Astrocyte (in vitro differentiated cells and primary cell): ENCODE measurements around the gene PRRT1. TPM values are rescaled to one million over a fixed set of nuclear protein-coding genes. Genes with fewer than 3 reads are reported as not detected.

Experiments used
- DNase-seq: peaks from one replicate; pipeline ENCODE4 v3.0.0-alpha.2; 2010; ENCODE audit warnings: low read depth
- FAIRE-seq: peaks from 2 replicates; lab custom pipeline; 2011; peaks lifted over from hg19 to GRCh38; lab: Jason Lieb, UNC
- H2AFZ ChIP-seq: 2 replicates; pipeline ENCODE4 v1.6.0; 2012; ENCODE audit warnings: low read depth, low read length, inconsistent platforms
- H3K27ac ChIP-seq: 2 replicates; pipeline ENCODE4 v1.5.1; 2011; ENCODE audit warnings: low read depth, low read length, inconsistent platforms
- H3K27me3 ChIP-seq: 2 replicates; pipeline ENCODE4 v1.6.0; 2011; ENCODE audit warnings: low read length, inconsistent platforms; ENCODE audit not compliant: insufficient read depth
- H3K36me3 ChIP-seq: 2 replicates; pipeline ENCODE4 v1.5.1; 2011; ENCODE audit warnings: low read length, inconsistent platforms; ENCODE audit not compliant: insufficient read depth
- H3K4me1 ChIP-seq: 2 replicates; pipeline ENCODE4 v1.5.1; 2011; ENCODE audit warnings: low read length, inconsistent platforms; ENCODE audit not compliant: insufficient read depth
- H3K4me2 ChIP-seq: 2 replicates; pipeline ENCODE4 v1.6.0; 2012; ENCODE audit warnings: low read length, inconsistent platforms
- H3K4me3 ChIP-seq: 2 replicates; pipeline ENCODE4 v1.5.1; 2011; ENCODE audit warnings: low read depth, mild to moderate bottlenecking, low read length, inconsistent platforms; ENCODE audit not compliant: insufficient read depth
- H3K79me2 ChIP-seq: 2 replicates; pipeline ENCODE4 v1.6.0; 2012; ENCODE audit warnings: mild to moderate bottlenecking, low read length, inconsistent platforms; ENCODE audit not compliant: insufficient read depth
- H3K9ac ChIP-seq: 2 replicates; pipeline ENCODE4 v1.6.0; 2012; ENCODE audit warnings: mild to moderate bottlenecking, low read length, inconsistent platforms
- H3K9me3 ChIP-seq: 2 replicates; pipeline ENCODE4 v1.5.1; 2012; ENCODE audit warnings: low read depth, mild to moderate bottlenecking, low read length, inconsistent platforms; ENCODE audit not compliant: insufficient read depth
- H4K20me1 ChIP-seq: 2 replicates; pipeline ENCODE4 v1.6.0; 2012; ENCODE audit warnings: low read length, inconsistent platforms; ENCODE audit not compliant: insufficient read depth
- H3K27ac Mint-ChIP-seq: one replicate; pipeline ENCODE4 v1.8.0; 2021; ENCODE audit warnings: mild to moderate bottlenecking, mixed read lengths; ENCODE audit not compliant: unreplicated experiment
- H3K27me3 Mint-ChIP-seq: one replicate; pipeline ENCODE4 v1.8.0; 2021; ENCODE audit warnings: low read depth, mixed read lengths; ENCODE audit not compliant: unreplicated experiment
- H3K36me3 Mint-ChIP-seq: one replicate; pipeline ENCODE4 v1.8.0; 2021; ENCODE audit warnings: low read depth, mixed read lengths; ENCODE audit not compliant: unreplicated experiment
- H3K4me1 Mint-ChIP-seq: one replicate; pipeline ENCODE4 v1.8.0; 2021; ENCODE audit warnings: low read depth, mixed read lengths; ENCODE audit not compliant: unreplicated experiment
- H3K4me3 Mint-ChIP-seq: one replicate; pipeline ENCODE4 v1.8.0; 2021; ENCODE audit warnings: mild to moderate bottlenecking, moderate library complexity, mixed read lengths; ENCODE audit not compliant: unreplicated experiment
- H3K9me3 Mint-ChIP-seq: one replicate; pipeline ENCODE4 v1.8.0; 2021; ENCODE audit warnings: mild to moderate bottlenecking, mixed read lengths; ENCODE audit not compliant: unreplicated experiment
- EZH2 ChIP-seq: IDR thresholded peaks from 2 replicates; pipeline ENCODE4 v1.6.1; 2012; ENCODE audit warnings: mild to moderate bottlenecking, low read length, inconsistent platforms; ENCODE audit not compliant: insufficient read depth
- total RNA-seq: library from RNA; stranded (reverse); gene quantifications from 2 replicates; pipeline ENCODE4 v1.2.1, GENCODE V29; 2021
- TF ChIP-seq, protein P1 (sequence below): IDR thresholded peaks from 2 replicates; pipeline ENCODE4 v1.5.1; 2011; ENCODE audit warnings: low read depth, mild to moderate bottlenecking, inconsistent platforms, low read length, moderate library complexity; ENCODE audit not compliant: insufficient read depth

The PRRT1 gene
- total RNA-seq, 1 donor from 2014 or later: 0.45 TPM

- DNase-seq (no peak), FAIRE-seq (no peak)
- H3K4me1 ChIP-seq: peaks cover 11% of the 10 kb centered on the region
- TF ChIP-seq, protein P1, sequence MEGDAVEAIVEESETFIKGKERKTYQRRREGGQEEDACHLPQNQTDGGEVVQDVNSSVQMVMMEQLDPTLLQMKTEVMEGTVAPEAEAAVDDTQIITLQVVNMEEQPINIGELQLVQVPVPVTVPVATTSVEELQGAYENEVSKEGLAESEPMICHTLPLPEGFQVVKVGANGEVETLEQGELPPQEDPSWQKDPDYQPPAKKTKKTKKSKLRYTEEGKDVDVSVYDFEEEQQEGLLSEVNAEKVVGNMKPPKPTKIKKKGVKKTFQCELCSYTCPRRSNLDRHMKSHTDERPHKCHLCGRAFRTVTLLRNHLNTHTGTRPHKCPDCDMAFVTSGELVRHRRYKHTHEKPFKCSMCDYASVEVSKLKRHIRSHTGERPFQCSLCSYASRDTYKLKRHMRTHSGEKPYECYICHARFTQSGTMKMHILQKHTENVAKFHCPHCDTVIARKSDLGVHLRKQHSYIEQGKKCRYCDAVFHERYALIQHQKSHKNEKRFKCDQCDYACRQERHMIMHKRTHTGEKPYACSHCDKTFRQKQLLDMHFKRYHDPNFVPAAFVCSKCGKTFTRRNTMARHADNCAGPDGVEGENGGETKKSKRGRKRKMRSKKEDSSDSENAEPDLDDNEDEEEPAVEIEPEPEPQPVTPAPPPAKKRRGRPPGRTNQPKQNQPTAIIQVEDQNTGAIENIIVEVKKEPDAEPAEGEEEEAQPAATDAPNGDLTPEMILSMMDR: no peak
- TF ChIP-seq EZH2: no peak
- no peak overlapping the region for H2AFZ ChIP-seq
- no peaks in the 10 kb centered on the region for H3K9me3 Mint-ChIP-seq
- H4K20me1 ChIP-seq: no peaks in the 10 kb centered on the region
- H3K36me3 Mint-ChIP-seq: peaks cover 21% of the 10 kb centered on the region
- H3K27ac ChIP-seq: no peak overlapping the region
- H3K9me3 ChIP-seq: no peaks in the 10 kb centered on the region
- no peaks in the 10 kb centered on the region for H3K27me3 Mint-ChIP-seq
- no peak overlapping the region for H3K4me3 Mint-ChIP-seq
- no peak overlapping the region for H3K9ac ChIP-seq
- peaks cover 18% of the 10 kb centered on the region for H3K36me3 ChIP-seq
- no peak overlapping the region for H3K4me3 ChIP-seq
- no peaks in the 10 kb centered on the region for H3K27me3 ChIP-seq
- H3K79me2 ChIP-seq: peaks cover 19% of the 10 kb centered on the region
- no peak overlapping the region for H3K27ac Mint-ChIP-seq
- H3K4me1 Mint-ChIP-seq: peaks cover 25% of the 10 kb centered on the region
- H3K4me2 ChIP-seq: no peak overlapping the region
Measured at GRCh38 chr6:32182555-32182981, 30.8 kb upstream of the PRRT1 start.

DNA sequence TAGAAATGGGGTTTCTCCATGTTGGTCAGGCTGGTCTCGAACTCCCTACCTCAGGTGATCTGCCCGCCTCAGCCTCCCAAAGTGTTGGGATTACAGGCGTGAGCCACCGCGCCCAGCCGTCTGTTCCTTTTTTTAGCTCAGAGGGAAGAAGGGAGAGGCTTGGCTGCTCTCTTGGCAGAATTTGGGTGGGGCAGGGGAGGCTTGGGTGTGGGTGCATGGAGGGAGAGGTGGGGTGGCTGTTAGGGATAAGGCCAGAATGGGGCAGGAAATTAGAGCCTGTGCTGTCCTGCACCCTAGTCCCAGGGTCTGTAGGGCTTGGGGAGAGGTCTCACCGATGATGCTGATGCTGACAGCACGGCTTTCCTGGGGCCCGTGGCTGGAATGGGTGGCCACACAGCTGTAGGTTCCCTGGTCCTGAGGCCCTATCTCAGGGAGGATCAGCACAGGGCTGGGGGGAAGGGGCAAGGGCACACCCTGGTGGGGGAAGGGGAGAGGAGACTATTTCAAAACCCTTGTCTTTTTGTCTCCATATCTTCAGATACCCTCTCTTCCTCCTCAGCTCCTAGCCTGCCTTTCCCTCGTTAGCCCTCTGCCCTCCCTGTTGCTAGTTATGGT lies 30.3 kb upstream of the PRRT1 start:
- H3K4me1 Mint-ChIP-seq: peaks cover 23% of the 10 kb centered on the region
- H3K27ac Mint-ChIP-seq: no peak overlapping the region
- H3K36me3 ChIP-seq: peaks cover 15% of the 10 kb centered on the region
- H3K4me3 ChIP-seq: no peak overlapping the region
- H4K20me1 ChIP-seq: no peaks in the 10 kb centered on the region
- H3K9me3 ChIP-seq: no peaks in the 10 kb centered on the region
- H2AFZ ChIP-seq: no peak overlapping the region
- H3K4me1 ChIP-seq: peaks cover 15% of the 10 kb centered on the region
- H3K4me2 ChIP-seq: no peak overlapping the region
- H3K9ac ChIP-seq: no peak overlapping the region
- no peaks in the 10 kb centered on the region for H3K27me3 ChIP-seq
- H3K79me2 ChIP-seq: peaks cover 13% of the 10 kb centered on the region
- FAIRE-seq (no peak), DNase-seq (no peak)
- H3K9me3 Mint-ChIP-seq: no peaks in the 10 kb centered on the region
- TF ChIP-seq EZH2: no peak
- TF ChIP-seq, protein P1: no peak
- H3K4me3 Mint-ChIP-seq: no peak overlapping the region
- no peaks in the 10 kb centered on the region for H3K27me3 Mint-ChIP-seq
- H3K27ac ChIP-seq: no peak overlapping the region
- H3K36me3 Mint-ChIP-seq: peaks cover 16% of the 10 kb centered on the region

DNA sequence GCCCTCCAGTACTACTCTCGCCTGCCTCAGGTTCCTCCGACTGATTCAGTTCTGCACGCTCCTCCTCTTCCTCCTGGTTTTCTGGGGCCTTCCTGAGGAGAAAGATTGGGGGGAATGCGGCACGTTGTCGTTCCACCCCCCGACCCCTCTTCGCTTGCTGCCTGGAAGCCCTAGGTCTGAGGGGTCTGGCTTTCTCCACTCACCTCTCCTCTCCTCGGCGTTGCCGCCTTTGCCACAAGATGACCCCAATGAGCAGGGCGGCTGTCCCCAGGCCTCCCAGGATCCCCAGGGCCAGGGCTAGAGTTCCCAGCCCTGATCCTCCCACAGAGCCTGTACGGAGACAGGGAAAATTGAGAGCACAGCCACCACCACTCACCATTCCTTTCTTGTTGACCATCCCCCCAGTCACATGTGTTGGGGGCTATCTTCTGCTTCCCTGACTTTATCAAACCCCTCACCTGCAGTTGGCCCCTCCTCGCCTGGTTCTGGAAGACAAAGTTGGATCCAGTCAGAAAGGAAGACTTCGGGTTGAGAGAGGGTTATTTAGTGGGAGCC lies 29.5 kb upstream of the PRRT1 start:
- Histone ChIP-seq H4K20me1 (no peaks in the 10 kb centered on the region), H3K27ac (no peak overlapping the region), H3K79me2 (peaks cover 11% of the 10 kb centered on the region), H3K27me3 (no peaks in the 10 kb centered on the region), H3K9ac (no peak overlapping the region), H3K4me1 (peaks cover 23% of the 10 kb centered on the region), H3K36me3 (peaks cover 11% of the 10 kb centered on the region), H2AFZ (no peak overlapping the region), H3K4me2 (no peak overlapping the region), H3K9me3 (no peaks in the 10 kb centered on the region), H3K4me3 (no peak overlapping the region)
- no peak for FAIRE-seq
- Mint-ChIP-seq H3K36me3 (peaks cover 11% of the 10 kb centered on the region), H3K9me3 (no peaks in the 10 kb centered on the region), H3K4me1 (peaks cover 25% of the 10 kb centered on the region), H3K27ac (no peak overlapping the region), H3K27me3 (no peaks in the 10 kb centered on the region), H3K4me3 (no peak overlapping the region)
- no peak for DNase-seq
- TF ChIP-seq, protein P1: no peak
- no peak for TF ChIP-seq EZH2
